ENCODE data around the gene GATAD2B.
"Not testable (repeated sequence)": the region's sequence is repeated elsewhere in the genome, so short reads cannot be mapped to it uniquely, and the experiment has no call there.

The GATAD2B gene

GRCh38 chr1:153774780-153775457 lies 147.9 kb downstream of the GATAD2B start, which contains the start of gene SLC27A3:
TSS of gene SLC27A3 (plus strand) at chr1:153775407. CDS start at chr1:153775498, 91 bp downstream.
- Histone ChIP-seq H3K4me3 (ENCODE audit: low read depth, low read length) (peak within 1 kb of the TSS; percentile 73), H3K9me3 (ENCODE audit: control insufficient read depth, insufficient read depth, low read length) (no peaks in the 10 kb centered on the region), H3K27ac (ENCODE audit: low read depth, low read length) (peak within 1 kb of the TSS; percentile 91)

GRCh38 chr1:153774026-153774595 lies 148.7 kb downstream of the GATAD2B start:
- Histone ChIP-seq H3K4me1 (ENCODE audit: control insufficient read depth, insufficient read depth, low read length) (peaks cover 15% of the 10 kb centered on the region), H3K4me3 (ENCODE audit: low read depth, low read length) (0 out of 2 replicates have a peak overlapping the region, but pooled peaks have one; percentile 73), H3K9ac (ENCODE audit: low read depth, low read length) (no peak overlapping the region), H3K27ac (ENCODE audit: low read depth, low read length) (no peak overlapping the region), H3K9me3 (ENCODE audit: control insufficient read depth, insufficient read depth, low read length) (no peaks in the 10 kb centered on the region), H3K27me3 (ENCODE audit: control insufficient read depth, insufficient read depth, low read length) (no peaks in the 10 kb centered on the region), H3K36me3 (ENCODE audit: control insufficient read depth, insufficient read depth, low read length) (peaks cover 53% of the 10 kb centered on the region)

More at GRCh38 chr1:153774780-153775457, 147.9 kb downstream of the GATAD2B start, which contains the start of gene SLC27A3:
- no peaks in the 10 kb centered on the region for H3K27me3 ChIP-seq (ENCODE audit: control insufficient read depth, insufficient read depth, low read length)
- peaks cover 15% of the 10 kb centered on the region for H3K4me1 ChIP-seq (ENCODE audit: control insufficient read depth, insufficient read depth, low read length)
- H3K36me3 ChIP-seq (ENCODE audit: control insufficient read depth, insufficient read depth, low read length), result peaks cover 54% of the 10 kb centered on the region
- peak within 1 kb of the TSS; percentile 84 for H3K9ac ChIP-seq (ENCODE audit: low read depth, low read length)

- Histone ChIP-seq H3K9me3 (ENCODE audit: control insufficient read depth, insufficient read depth, low read length) (no peaks in the 10 kb centered on the region), H3K4me3 (ENCODE audit: low read depth, low read length) (no peak overlapping the region), H3K4me1 (ENCODE audit: control insufficient read depth, insufficient read depth, low read length) (peaks cover 15% of the 10 kb centered on the region), H3K27me3 (ENCODE audit: control insufficient read depth, insufficient read depth, low read length) (no peaks in the 10 kb centered on the region), H3K9ac (ENCODE audit: low read depth, low read length) (no peak overlapping the region), H3K36me3 (ENCODE audit: control insufficient read depth, insufficient read depth, low read length) (peaks cover 55% of the 10 kb centered on the region), H3K27ac (ENCODE audit: low read depth, low read length) (no peak overlapping the region)
Observed at GRCh38 chr1:153773096-153773921, 149.5 kb downstream of the GATAD2B start.

GRCh38 chr1:153771841-153772593 lies 150.8 kb downstream of the GATAD2B start:
- no peak overlapping the region for H3K9ac ChIP-seq (ENCODE audit: low read depth, low read length)
- H3K27me3 ChIP-seq (ENCODE audit: control insufficient read depth, insufficient read depth, low read length), result no peaks in the 10 kb centered on the region
- H3K36me3 ChIP-seq (ENCODE audit: control insufficient read depth, insufficient read depth, low read length), result peaks cover 63% of the 10 kb centered on the region
- no peak overlapping the region for H3K27ac ChIP-seq (ENCODE audit: low read depth, low read length)
- H3K4me3 ChIP-seq (ENCODE audit: low read depth, low read length), result no peak overlapping the region
- peaks cover 15% of the 10 kb centered on the region for H3K4me1 ChIP-seq (ENCODE audit: control insufficient read depth, insufficient read depth, low read length)
- H3K9me3 ChIP-seq (ENCODE audit: control insufficient read depth, insufficient read depth, low read length), result no peaks in the 10 kb centered on the region

- no peaks in the 10 kb centered on the region for H3K27me3 ChIP-seq (ENCODE audit: control insufficient read depth, insufficient read depth, low read length)
- no peaks in the 10 kb centered on the region for H3K9me3 ChIP-seq (ENCODE audit: control insufficient read depth, insufficient read depth, low read length)
- H3K27ac ChIP-seq (ENCODE audit: low read depth, low read length), result no peak overlapping the region
- no peak overlapping the region for H3K9ac ChIP-seq (ENCODE audit: low read depth, low read length)
- peaks cover 11% of the 10 kb centered on the region for H3K4me1 ChIP-seq (ENCODE audit: control insufficient read depth, insufficient read depth, low read length)
- H3K4me3 ChIP-seq (ENCODE audit: low read depth, low read length), result no peak overlapping the region
- peaks cover 68% of the 10 kb centered on the region for H3K36me3 ChIP-seq (ENCODE audit: control insufficient read depth, insufficient read depth, low read length)
Observed at GRCh38 chr1:153771261-153771660, 151.5 kb downstream of the GATAD2B start.

GRCh38 chr1:153770797-153771196 lies 152.0 kb downstream of the GATAD2B start:
- Histone ChIP-seq H3K27me3 (ENCODE audit: control insufficient read depth, insufficient read depth, low read length) (no peaks in the 10 kb centered on the region), H3K4me3 (ENCODE audit: low read depth, low read length) (no peak overlapping the region), H3K36me3 (ENCODE audit: control insufficient read depth, insufficient read depth, low read length) (peaks cover 70% of the 10 kb centered on the region), H3K9me3 (ENCODE audit: control insufficient read depth, insufficient read depth, low read length) (no peaks in the 10 kb centered on the region), H3K9ac (ENCODE audit: low read depth, low read length) (no peak overlapping the region), H3K4me1 (ENCODE audit: control insufficient read depth, insufficient read depth, low read length) (peaks cover 10% of the 10 kb centered on the region), H3K27ac (ENCODE audit: low read depth, low read length) (no peak overlapping the region)

GRCh38 chr1:153769221-153769620 lies 153.6 kb downstream of the GATAD2B start:
- no peak overlapping the region for H3K27ac ChIP-seq (ENCODE audit: low read depth, low read length)
- peaks cover 2% of the 10 kb centered on the region for H3K4me1 ChIP-seq (ENCODE audit: control insufficient read depth, insufficient read depth, low read length)
- H3K36me3 ChIP-seq (ENCODE audit: control insufficient read depth, insufficient read depth, low read length), result peaks cover 80% of the 10 kb centered on the region
- H3K4me3 ChIP-seq (ENCODE audit: low read depth, low read length), result no peak overlapping the region
- no peak overlapping the region for H3K9ac ChIP-seq (ENCODE audit: low read depth, low read length)
- no peaks in the 10 kb centered on the region for H3K9me3 ChIP-seq (ENCODE audit: control insufficient read depth, insufficient read depth, low read length)
- no peaks in the 10 kb centered on the region for H3K27me3 ChIP-seq (ENCODE audit: control insufficient read depth, insufficient read depth, low read length)

- Histone ChIP-seq H3K4me3 (ENCODE audit: low read depth, low read length) (no peak overlapping the region), H3K4me1 (ENCODE audit: control insufficient read depth, insufficient read depth, low read length) (no peaks in the 10 kb centered on the region; the same call in 1 of the 2 replicates), H3K36me3 (ENCODE audit: control insufficient read depth, insufficient read depth, low read length) (peaks cover 81% of the 10 kb centered on the region)
Observed at GRCh38 chr1:153768316-153769181, 154.2 kb downstream of the GATAD2B start.

DNA sequence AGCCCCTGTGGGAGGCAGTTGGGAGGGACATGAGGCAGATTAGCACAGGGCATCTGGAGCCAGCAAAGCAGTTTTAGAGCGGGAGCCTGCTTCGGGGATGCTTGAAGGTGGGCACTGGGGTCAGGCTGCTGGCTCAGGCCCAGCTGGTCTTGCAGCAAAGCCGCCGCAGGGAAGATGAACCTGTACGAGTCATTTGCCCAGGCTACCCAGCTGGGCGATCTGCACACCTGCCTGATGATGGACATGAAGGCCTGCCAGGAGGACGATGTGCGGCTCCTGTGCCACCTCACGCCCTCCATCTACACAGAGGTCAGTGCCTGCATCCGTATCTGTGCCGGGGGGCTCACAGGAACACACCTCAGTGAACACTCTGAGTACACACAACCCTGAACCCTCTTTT lies 155.3 kb downstream of the GATAD2B start:
- H3K27me3 ChIP-seq (ENCODE audit: control insufficient read depth, insufficient read depth, low read length), result no peaks in the 10 kb centered on the region
- no peaks in the 10 kb centered on the region for H3K9me3 ChIP-seq (ENCODE audit: control insufficient read depth, insufficient read depth, low read length)
- no peak overlapping the region for H3K9ac ChIP-seq (ENCODE audit: low read depth, low read length)
- H3K4me3 ChIP-seq (ENCODE audit: low read depth, low read length), result no peak overlapping the region
- H3K4me1 ChIP-seq (ENCODE audit: control insufficient read depth, insufficient read depth, low read length), result no peaks in the 10 kb centered on the region; the same call in 1 of the 2 replicates
- H3K27ac ChIP-seq (ENCODE audit: low read depth, low read length), result no peak overlapping the region
- H3K36me3 ChIP-seq (ENCODE audit: control insufficient read depth, insufficient read depth, low read length), result peaks cover 81% of the 10 kb centered on the region

More at GRCh38 chr1:153768316-153769181, 154.2 kb downstream of the GATAD2B start:
- H3K27me3 ChIP-seq (ENCODE audit: control insufficient read depth, insufficient read depth, low read length), result no peaks in the 10 kb centered on the region
- H3K27ac ChIP-seq (ENCODE audit: low read depth, low read length), result no peak overlapping the region
- no peaks in the 10 kb centered on the region for H3K9me3 ChIP-seq (ENCODE audit: control insufficient read depth, insufficient read depth, low read length)
- no peak overlapping the region for H3K9ac ChIP-seq (ENCODE audit: low read depth, low read length)

- H3K27ac ChIP-seq (ENCODE audit: low read depth, low read length); H3K4me1 ChIP-seq (ENCODE audit: control insufficient read depth, insufficient read depth, low read length); H3K9me3 ChIP-seq (ENCODE audit: control insufficient read depth, insufficient read depth, low read length); H3K9ac ChIP-seq (ENCODE audit: low read depth, low read length); H3K4me3 ChIP-seq (ENCODE audit: low read depth, low read length); H3K27me3 ChIP-seq (ENCODE audit: control insufficient read depth, insufficient read depth, low read length): not testable (repeated sequence)
- H3K36me3 ChIP-seq (ENCODE audit: control insufficient read depth, insufficient read depth, low read length), result peaks cover 82% of the 10 kb centered on the region
Observed at GRCh38 chr1:153766663-153767062, 156.1 kb downstream of the GATAD2B start.
